HepG2 (cell line): Measurements from ENCODE around the gene TARDBP. TPM values are rescaled to one million over a fixed set of nuclear protein-coding genes. Genes with fewer than 3 reads are reported as not detected.

Experiments used
- ARID2 ChIP-seq: sonication (generic); formaldehyde crosslinking; IDR thresholded peaks from 2 replicates; pipeline ENCODE4 v1.8.1; 2022; ENCODE audit warnings: mild to moderate bottlenecking, missing genetic modification reagents, borderline replicate concordance
- ATF1 ChIP-seq: IDR thresholded peaks from 2 replicates; pipeline ENCODE4 v1.6.1; 2016; ENCODE audit warnings: mild to moderate bottlenecking, control low read depth
- CBFB ChIP-seq: sonication (generic); formaldehyde crosslinking; IDR thresholded peaks from 2 replicates; pipeline ENCODE4 v1.4.0; 2020; ENCODE audit warnings: missing genetic modification reagents
- CCDC6 ChIP-seq: sonication (generic); formaldehyde crosslinking; IDR thresholded peaks from 2 replicates; pipeline ENCODE4 v1.8.1; 2022; ENCODE audit warnings: mild to moderate bottlenecking, missing genetic modification reagents, moderate library complexity
- EED ChIP-seq: sonication (generic); formaldehyde crosslinking; IDR thresholded peaks from 2 replicates; pipeline ENCODE4 v1.5.0; 2020; ENCODE audit warnings: mild to moderate bottlenecking, missing genetic modification reagents
- IKZF4 ChIP-seq: sonication (generic); formaldehyde crosslinking; IDR thresholded peaks from 2 replicates; pipeline ENCODE4 v1.5.1; 2020; ENCODE audit warnings: borderline replicate concordance, mild to moderate bottlenecking, low read depth, missing genetic modification reagents; ENCODE audit errors: not compliant biosample characterization
- KLF16 ChIP-seq, 2 experiments: sonication (generic) in 1 of 2; formaldehyde crosslinking in 1 of 2; IDR thresholded peaks; 2 replicates each; pipeline versions ENCODE4 v1.6.1 to v1.8.0; 2016 to 2023; ENCODE audit warnings: missing genetic modification reagents in 2 of 2, missing compliant biosample characterization in 1 of 2
- LCORL ChIP-seq, 2 experiments: fragments of 450-650 bp in 1 of 2; sonication (generic) in 1 of 2; formaldehyde crosslinking in 1 of 2; IDR thresholded peaks; 2 replicates each; pipeline versions ENCODE4 v1.5.0 to v1.6.1; 2017 to 2020; ENCODE audit warnings: antibody characterized with exemption in 1 of 2, missing genetic modification reagents in 1 of 2
- MBD4 ChIP-seq: IDR thresholded peaks from 2 replicates; pipeline ENCODE4 v1.6.1; 2012; ENCODE audit warnings: low read length, inconsistent platforms, borderline replicate concordance
- NFE2L2 ChIP-seq: fragments of 150-350 bp; IDR thresholded peaks from 2 replicates; pipeline ENCODE4 v1.6.1; 2014; ENCODE audit warnings: low read length
- NFYC ChIP-seq: IDR thresholded peaks from 2 replicates; pipeline ENCODE4 v1.6.1; 2016; ENCODE audit warnings: missing genetic modification reagents, missing compliant biosample characterization
- ONECUT2 ChIP-seq: sonication (generic); formaldehyde crosslinking; IDR thresholded peaks from 2 replicates; pipeline ENCODE4 v1.4.0; 2020; ENCODE audit warnings: missing genetic modification reagents
- PRDM10 ChIP-seq: sonication (generic); formaldehyde crosslinking; IDR thresholded peaks from 2 replicates; pipeline ENCODE4 v1.4.0; 2020; ENCODE audit warnings: low read depth, missing genetic modification reagents
- RARA ChIP-seq: IDR thresholded peaks from 2 replicates; pipeline ENCODE4 v1.6.1; 2016; ENCODE audit warnings: missing genetic modification reagents, missing compliant biosample characterization
- RBAK ChIP-seq: sonication (generic); formaldehyde crosslinking; IDR thresholded peaks from 2 replicates; pipeline ENCODE4 v1.5.1; 2020; ENCODE audit warnings: mild to moderate bottlenecking, missing genetic modification reagents
- TARDBP ChIP-seq: sonication (generic); formaldehyde crosslinking; IDR thresholded peaks from 2 replicates; pipeline ENCODE4 v1.8.0; 2022; ENCODE audit warnings: mild to moderate bottlenecking, missing genetic modification reagents
- THAP11 ChIP-seq: IDR thresholded peaks from 2 replicates; pipeline ENCODE4 v1.6.1; 2016; ENCODE audit warnings: missing biosample characterization, missing genetic modification reagents
- WIZ ChIP-seq: sonication (generic); formaldehyde crosslinking; IDR thresholded peaks from 2 replicates; pipeline ENCODE4 v1.5.1; 2020; ENCODE audit warnings: mild to moderate bottlenecking, missing genetic modification reagents
- ZEB1 ChIP-seq: IDR thresholded peaks from 2 replicates; pipeline ENCODE4 v1.6.1; 2012; ENCODE audit warnings: mild to moderate bottlenecking, low read depth, inconsistent platforms; ENCODE audit not compliant: insufficient replicate concordance
- ZMYM2 ChIP-seq: sonication (generic); formaldehyde crosslinking; IDR thresholded peaks from 2 replicates; pipeline ENCODE4 v1.8.0; 2022; ENCODE audit warnings: mild to moderate bottlenecking, missing genetic modification reagents
- ZNF33A ChIP-seq: sonication (generic); formaldehyde crosslinking; IDR thresholded peaks from 2 replicates; pipeline ENCODE4 v1.5.1; 2020; ENCODE audit warnings: missing genetic modification reagents, mild to moderate bottlenecking, moderate library complexity, borderline replicate concordance
- ZNF33B ChIP-seq: sonication (generic); formaldehyde crosslinking; IDR thresholded peaks from 2 replicates; pipeline ENCODE4 v1.5.1; 2020; ENCODE audit warnings: mild to moderate bottlenecking, missing genetic modification reagents
- ZNF441 ChIP-seq: sonication (generic); formaldehyde crosslinking; IDR thresholded peaks from 2 replicates; pipeline ENCODE4 v1.7.0; 2021; ENCODE audit warnings: missing genetic modification reagents, borderline replicate concordance
- ZNF616 ChIP-seq: sonication (generic); formaldehyde crosslinking; IDR thresholded peaks from 2 replicates; pipeline ENCODE4 v1.5.0; 2020; ENCODE audit warnings: low read depth, mild to moderate bottlenecking, missing genetic modification reagents
- ZNF629 ChIP-seq: sonication (generic); formaldehyde crosslinking; conservative IDR thresholded peaks from 2 replicates; pipeline ENCODE4 v1.5.0; 2020; ENCODE audit warnings: missing genetic modification reagents
- polyA plus RNA-seq, 8 experiments: library from polyadenylated mRNA; depleted of rRNA in 3 of 8; stranded (reverse) in 7 of 8; unstranded in 1 of 8; fragments of >200 nt; fragmentation: Illumina TruSeq in 4 of 8; extraction: Trizol in 4 of 8; gene quantifications; 2 replicates each; pipeline versions ENCODE4 v1.2.1 to v1.2.3, GENCODE V29; 2011 to 2016; ENCODE audit warnings: low read depth in 4 of 8, missing spikeins in 1 of 8, mixed read lengths in 1 of 8; ENCODE audit not compliant: insufficient read depth in 1 of 8
- total RNA-seq, 5 experiments: library from RNA; depleted of rRNA; stranded (reverse); fragments of >200 nt; fragmentation: Illumina TruSeq; extraction: Trizol; gene quantifications; 2 replicates each; pipeline ENCODE4 v1.2.3, GENCODE V29; 2016; ENCODE audit warnings: low read depth in 1 of 5
- TF ChIP-seq, protein P1 (sequence below): sonication (generic); formaldehyde crosslinking; IDR thresholded peaks from 2 replicates; pipeline ENCODE4 v1.8.0; 2022; ENCODE audit warnings: mild to moderate bottlenecking, missing genetic modification reagents; ENCODE audit not compliant: insufficient replicate concordance

TARDBP gene
- total and polyA plus RNA-seq, 2 of the 13 experiments (the other 11 are each of a cell fraction or from before 2014, with no cell fraction given): 62.4 to 93.0 TPM

- TF ChIP-seq PRDM10 (CRISPR knock-in tag) (no peak), ZNF33A (CRISPR knock-in tag) (no peak), TARDBP (no peak), ZEB1 (no peak), KLF16 (CRISPR knock-in tag; IDR thresholded peaks at IDR 0.05) (peak in 1 of 2 experiments; percentile 40; a peak in 1 of 4 replicates), NFYC (CRISPR knock-in tag) (no peak), LCORL (IDR thresholded peaks at IDR 0.05) (no peak), LCORL (CRISPR knock-in tag; IDR thresholded peaks at IDR 0.05) (no peak), ZNF629 (CRISPR knock-in tag) (no peak), ARID2 (CRISPR knock-in tag) (no peak), CBFB (CRISPR knock-in tag) (no peak), ZNF441 (no peak), EED (CRISPR knock-in tag) (0 out of 2 replicates have a peak, but pooled peaks have one; percentile 17), ATF1 (CRISPR knock-in tag) (no peak), THAP11 (CRISPR knock-in tag) (no peak), RBAK (CRISPR knock-in tag) (no peak), IKZF4 (CRISPR knock-in tag) (no peak), ZNF33B (CRISPR knock-in tag) (no peak), ONECUT2 (CRISPR knock-in tag) (no peak), NFE2L2 (no peak), ZMYM2 (CRISPR knock-in tag) (no peak), CCDC6 (no peak), MBD4 (no peak), RARA (CRISPR knock-in tag) (no peak), ZNF616 (no peak; the same call in 1 of the 2 replicates), WIZ (CRISPR knock-in tag) (no peak)
- TF ChIP-seq, protein P1, sequence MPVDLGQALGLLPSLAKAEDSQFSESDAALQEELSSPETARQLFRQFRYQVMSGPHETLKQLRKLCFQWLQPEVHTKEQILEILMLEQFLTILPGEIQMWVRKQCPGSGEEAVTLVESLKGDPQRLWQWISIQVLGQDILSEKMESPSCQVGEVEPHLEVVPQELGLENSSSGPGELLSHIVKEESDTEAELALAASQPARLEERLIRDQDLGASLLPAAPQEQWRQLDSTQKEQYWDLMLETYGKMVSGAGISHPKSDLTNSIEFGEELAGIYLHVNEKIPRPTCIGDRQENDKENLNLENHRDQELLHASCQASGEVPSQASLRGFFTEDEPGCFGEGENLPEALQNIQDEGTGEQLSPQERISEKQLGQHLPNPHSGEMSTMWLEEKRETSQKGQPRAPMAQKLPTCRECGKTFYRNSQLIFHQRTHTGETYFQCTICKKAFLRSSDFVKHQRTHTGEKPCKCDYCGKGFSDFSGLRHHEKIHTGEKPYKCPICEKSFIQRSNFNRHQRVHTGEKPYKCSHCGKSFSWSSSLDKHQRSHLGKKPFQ (CRISPR knock-in tag): no peak
Observed at GRCh38 chr1:11059155-11059967, 46.9 kb downstream of the TARDBP start (continued).
